Stimulated activated memory B cell treated with anti-CD40 and anti-IgM and Interleukin-4, amounts not matched to agents 10 μg/mL and 1 μg/mL and 100 μg/mL, for 72 hours (primary cell): Measurements from ENCODE around the gene PPRC1.
A peak's percentile ranks its signal among the peaks of the same experiment; 100 is the strongest.

Experiments
- ATAC-seq: fragments of 150-1000 bp; cut with Tn5 transposase; 2 replicates; pipeline ENCODE4 v1.10.0; 2021
- H3K27ac Mint-ChIP-seq: one replicate; pipeline ENCODE4 v1.8.0; 2022; ENCODE audit warnings: mild to moderate bottlenecking, mixed read lengths
- H3K27me3 Mint-ChIP-seq: one replicate; pipeline ENCODE4 v1.8.0; 2022; ENCODE audit warnings: mixed read lengths
- H3K36me3 Mint-ChIP-seq: one replicate; pipeline ENCODE4 v1.8.0; 2022; ENCODE audit warnings: mixed read lengths
- H3K4me1 Mint-ChIP-seq: one replicate; pipeline ENCODE4 v1.8.0; 2022; ENCODE audit warnings: mixed read lengths
- H3K4me3 Mint-ChIP-seq: one replicate; pipeline ENCODE4 v1.8.0; 2022; ENCODE audit warnings: mild to moderate bottlenecking, moderate library complexity, mixed read lengths
- H3K9me3 Mint-ChIP-seq: one replicate; pipeline ENCODE4 v1.8.0; 2022; ENCODE audit warnings: mixed read lengths

Gene PPRC1

GRCh38 chr10:102133373-102134195 is 744 bp downstream of the PPRC1 start:
- peak; percentile 51 for ATAC-seq
- Mint-ChIP-seq H3K27ac (peak overlapping the region; percentile 95), H3K4me3 (peak overlapping the region; percentile 91)

GRCh38 chr10:102134416-102134815 is 1.6 kb downstream of the PPRC1 start:
- peaks cover 38% of the 10 kb centered on the region for H3K4me1 Mint-ChIP-seq
- no peaks in the 10 kb centered on the region for H3K9me3 Mint-ChIP-seq
- peak overlapping the region; percentile 91 for H3K4me3 Mint-ChIP-seq

More at GRCh38 chr10:102133373-102134195, 744 bp downstream of the PPRC1 start:
- H3K36me3 Mint-ChIP-seq: peaks cover 8% of the 10 kb centered on the region
- H3K4me1 Mint-ChIP-seq: peaks cover 33% of the 10 kb centered on the region
- H3K27me3 Mint-ChIP-seq: no peaks in the 10 kb centered on the region
- H3K9me3 Mint-ChIP-seq: no peaks in the 10 kb centered on the region

GRCh38 chr10:102135956-102136526 is 3.2 kb downstream of the PPRC1 start:
- ATAC-seq: no peak
- H3K27me3 Mint-ChIP-seq: no peaks in the 10 kb centered on the region
- H3K4me1 Mint-ChIP-seq: peaks cover 44% of the 10 kb centered on the region
- H3K36me3 Mint-ChIP-seq: peaks cover 32% of the 10 kb centered on the region
- H3K27ac Mint-ChIP-seq: peak overlapping the region; percentile 1
- H3K4me3 Mint-ChIP-seq: no peak overlapping the region
- no peaks in the 10 kb centered on the region for H3K9me3 Mint-ChIP-seq

More at GRCh38 chr10:102134416-102134815, 1.6 kb downstream of the PPRC1 start:
- Mint-ChIP-seq H3K27ac (peak overlapping the region; percentile 95), H3K36me3 (peaks cover 15% of the 10 kb centered on the region), H3K27me3 (no peaks in the 10 kb centered on the region)
- no peak for ATAC-seq

DNA sequence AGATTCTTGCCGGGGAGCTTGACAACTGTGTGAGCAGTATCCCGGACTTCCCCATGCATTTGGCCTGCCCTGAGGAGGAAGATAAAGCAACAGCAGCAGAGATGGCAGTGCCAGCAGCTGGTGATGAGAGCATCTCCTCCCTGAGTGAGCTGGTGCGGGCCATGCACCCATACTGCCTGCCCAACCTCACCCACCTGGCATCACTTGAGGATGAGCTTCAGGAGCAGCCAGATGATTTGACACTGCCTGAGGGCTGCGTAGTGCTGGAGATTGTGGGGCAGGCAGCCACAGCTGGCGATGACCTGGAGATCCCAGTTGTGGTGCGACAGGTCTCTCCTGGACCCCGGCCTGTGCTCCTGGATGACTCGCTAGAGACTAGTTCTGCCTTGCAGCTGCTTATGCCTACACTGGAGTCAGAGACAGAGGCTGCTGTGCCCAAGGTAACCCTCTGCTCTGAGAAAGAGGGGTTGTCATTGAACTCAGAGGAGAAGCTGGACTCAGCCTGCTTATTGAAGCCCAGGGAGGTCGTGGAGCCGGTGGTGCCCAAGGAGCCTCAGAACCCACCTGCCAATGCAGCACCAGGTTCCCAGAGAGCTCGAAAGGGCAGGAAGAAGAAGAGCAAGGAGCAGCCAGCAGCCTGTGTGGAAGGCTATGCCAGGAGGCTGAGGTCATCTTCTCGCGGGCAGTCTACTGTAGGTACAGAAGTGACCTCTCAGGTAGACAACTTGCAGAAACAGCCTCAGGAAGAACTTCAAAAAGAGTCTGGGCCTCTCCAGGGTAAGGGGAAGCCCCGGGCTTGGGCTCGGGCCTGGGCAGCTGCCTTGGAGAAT is 6.7 kb downstream of the PPRC1 start:
- Mint-ChIP-seq H3K27ac (no peak overlapping the region), H3K9me3 (no peaks in the 10 kb centered on the region), H3K4me1 (peaks cover 40% of the 10 kb centered on the region), H3K36me3 (peaks cover 51% of the 10 kb centered on the region), H3K4me3 (no peak overlapping the region), H3K27me3 (no peaks in the 10 kb centered on the region)
- ATAC-seq: no peak

DNA sequence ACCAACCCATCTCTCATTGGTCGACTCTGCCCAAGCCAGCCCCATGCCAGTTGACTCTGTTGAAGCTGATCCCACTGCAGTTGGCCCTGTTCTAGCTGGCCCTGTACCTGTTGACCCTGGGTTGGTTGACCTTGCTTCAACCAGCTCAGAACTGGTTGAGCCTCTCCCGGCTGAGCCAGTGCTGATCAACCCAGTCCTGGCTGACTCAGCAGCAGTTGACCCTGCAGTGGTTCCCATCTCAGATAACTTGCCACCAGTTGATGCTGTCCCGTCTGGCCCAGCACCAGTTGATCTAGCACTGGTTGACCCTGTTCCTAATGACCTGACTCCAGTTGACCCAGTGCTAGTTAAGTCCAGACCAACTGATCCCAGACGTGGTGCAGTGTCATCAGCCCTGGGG is 7.4 kb downstream of the PPRC1 start:
- no peak overlapping the region for H3K27ac Mint-ChIP-seq

GRCh38 chr10:102140913-102141540 is 8.2 kb downstream of the PPRC1 start:
- H3K9me3 Mint-ChIP-seq: no peaks in the 10 kb centered on the region
- no peak for ATAC-seq
- no peaks in the 10 kb centered on the region for H3K27me3 Mint-ChIP-seq
- H3K4me3 Mint-ChIP-seq: no peak overlapping the region
- H3K27ac Mint-ChIP-seq: no peak overlapping the region
- H3K4me1 Mint-ChIP-seq: peaks cover 25% of the 10 kb centered on the region
- H3K36me3 Mint-ChIP-seq: peaks cover 56% of the 10 kb centered on the region

More for the DNA sequence above, 7.4 kb downstream of the PPRC1 start:
- no peak for ATAC-seq
- Mint-ChIP-seq H3K36me3 (peaks cover 51% of the 10 kb centered on the region), H3K4me3 (no peak overlapping the region), H3K9me3 (no peaks in the 10 kb centered on the region), H3K27me3 (no peaks in the 10 kb centered on the region), H3K4me1 (peaks cover 33% of the 10 kb centered on the region)

DNA sequence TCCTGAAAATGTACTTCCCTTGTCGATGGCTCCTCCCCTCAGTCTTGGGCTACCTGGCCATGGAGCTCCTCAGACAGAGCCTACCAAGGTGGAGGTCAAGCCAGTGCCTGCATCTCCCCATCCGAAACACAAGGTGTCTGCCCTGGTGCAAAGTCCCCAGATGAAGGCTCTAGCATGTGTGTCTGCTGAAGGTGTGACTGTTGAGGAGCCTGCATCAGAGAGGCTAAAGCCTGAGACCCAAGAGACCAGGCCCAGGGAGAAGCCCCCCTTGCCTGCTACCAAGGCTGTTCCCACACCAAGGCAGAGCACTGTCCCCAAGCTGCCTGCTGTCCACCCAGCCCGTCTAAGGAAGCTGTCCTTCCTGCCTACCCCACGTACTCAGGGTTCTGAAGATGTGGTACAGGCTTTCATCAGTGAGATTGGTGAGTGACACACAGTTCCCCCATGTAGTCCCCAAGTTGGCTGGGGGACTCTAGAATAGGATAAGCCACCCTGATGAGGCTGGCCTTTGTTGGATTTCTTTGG is 8.8 kb downstream of the PPRC1 start:
- Mint-ChIP-seq H3K27me3 (no peaks in the 10 kb centered on the region), H3K4me3 (no peak overlapping the region), H3K36me3 (peaks cover 60% of the 10 kb centered on the region), H3K4me1 (peaks cover 23% of the 10 kb centered on the region), H3K9me3 (no peaks in the 10 kb centered on the region), H3K27ac (no peak overlapping the region)
- no peak for ATAC-seq

- Mint-ChIP-seq H3K4me3 (no peak overlapping the region), H3K27ac (no peak overlapping the region)
- ATAC-seq: no peak
Measured at GRCh38 chr10:102146971-102147428, 14.2 kb downstream of the PPRC1 start.

DNA sequence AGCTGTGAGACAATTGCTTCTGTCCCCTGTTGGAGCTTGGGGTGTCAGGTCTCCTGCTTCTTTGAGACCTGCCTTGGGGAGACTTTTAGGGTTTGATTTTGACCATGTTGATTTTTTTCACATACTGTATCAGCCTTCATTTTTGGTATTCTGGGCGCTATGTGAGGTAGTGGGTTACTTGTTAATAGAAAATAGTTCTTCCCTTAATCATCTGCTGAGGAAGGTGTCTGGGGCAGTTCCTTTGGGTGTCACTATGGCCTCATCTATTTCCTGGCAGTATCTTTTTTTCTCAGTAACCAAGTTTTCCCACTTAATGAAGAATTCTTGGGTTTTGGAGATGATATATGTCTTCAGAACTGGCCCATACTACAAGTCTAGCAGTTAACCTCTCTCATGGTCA is 14.7 kb downstream of the PPRC1 start:
- Mint-ChIP-seq H3K27me3 (no peaks in the 10 kb centered on the region), H3K9me3 (no peaks in the 10 kb centered on the region), H3K4me1 (peaks cover 27% of the 10 kb centered on the region), H3K27ac (no peak overlapping the region), H3K36me3 (peaks cover 65% of the 10 kb centered on the region), H3K4me3 (no peak overlapping the region)
- ATAC-seq: no peak

More at GRCh38 chr10:102146971-102147428, 14.2 kb downstream of the PPRC1 start:
- Mint-ChIP-seq H3K36me3 (peaks cover 66% of the 10 kb centered on the region), H3K9me3 (no peaks in the 10 kb centered on the region), H3K4me1 (peaks cover 24% of the 10 kb centered on the region), H3K27me3 (no peaks in the 10 kb centered on the region)

DNA sequence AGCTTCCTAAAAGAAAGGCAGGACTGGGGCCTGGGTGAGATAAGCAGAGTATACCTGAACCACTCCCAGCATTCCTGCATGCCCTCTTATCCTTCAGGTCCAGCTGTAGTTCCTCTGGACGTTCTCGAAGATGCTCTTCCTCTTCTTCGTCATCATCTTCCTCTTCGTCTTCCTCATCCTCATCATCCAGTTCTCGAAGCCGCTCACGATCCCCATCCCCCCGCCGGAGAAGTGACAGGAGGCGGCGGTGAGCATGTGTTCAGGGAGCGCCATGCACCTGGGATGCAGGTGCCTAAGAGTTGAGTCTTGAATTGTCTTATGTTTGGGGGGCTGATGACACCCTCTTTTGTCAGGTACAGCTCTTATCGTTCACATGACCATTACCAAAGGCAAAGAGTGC is 15.4 kb downstream of the PPRC1 start:
- no peak for ATAC-seq
- Mint-ChIP-seq H3K36me3 (peaks cover 62% of the 10 kb centered on the region), H3K4me1 (peaks cover 29% of the 10 kb centered on the region), H3K4me3 (no peak overlapping the region), H3K9me3 (no peaks in the 10 kb centered on the region), H3K27me3 (no peaks in the 10 kb centered on the region), H3K27ac (no peak overlapping the region)

DNA sequence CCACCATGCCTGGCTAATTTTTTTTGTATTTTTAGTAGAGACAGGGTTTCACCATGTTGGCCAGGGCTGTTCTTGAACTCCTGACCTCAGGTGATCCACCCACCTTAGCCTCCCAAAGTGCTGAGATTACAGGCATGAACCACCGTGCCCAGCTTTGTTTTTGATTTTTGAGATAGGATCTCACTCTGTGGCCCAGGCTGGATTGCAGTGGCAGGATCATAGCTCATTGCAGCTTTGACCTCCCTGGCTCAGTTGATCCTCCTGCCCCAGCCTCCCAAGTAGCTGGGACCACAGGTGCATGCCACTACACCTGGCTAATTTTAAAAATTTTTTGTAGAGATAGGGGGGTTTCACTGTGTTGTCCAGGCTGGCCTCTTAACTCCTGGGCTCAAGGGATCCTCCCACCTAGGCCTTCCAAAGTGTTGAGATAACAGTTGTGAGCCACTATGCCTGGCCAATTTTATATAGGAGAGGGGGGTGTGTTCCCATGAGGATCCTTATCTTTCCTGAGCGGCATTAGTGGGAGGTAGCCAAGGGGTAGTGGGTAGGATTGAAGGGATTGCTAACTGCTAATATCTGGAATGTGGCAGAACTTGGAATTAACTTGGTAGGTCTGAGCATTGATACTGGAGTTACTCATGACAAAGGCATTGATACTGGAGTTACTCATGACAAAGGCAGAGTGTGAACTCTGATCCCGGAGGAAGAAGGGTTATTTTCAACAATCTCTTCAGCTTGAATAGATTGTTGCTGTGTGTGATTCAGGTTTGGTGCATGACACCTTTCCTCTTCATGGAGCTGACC is 18.3 kb downstream of the PPRC1 start:
- Mint-ChIP-seq H3K9me3 (no peaks in the 10 kb centered on the region), H3K4me3 (peak overlapping the region; percentile 92), H3K27me3 (no peaks in the 10 kb centered on the region), H3K4me1 (peaks cover 54% of the 10 kb centered on the region), H3K36me3 (peaks cover 66% of the 10 kb centered on the region), H3K27ac (peak overlapping the region; percentile 97)
- no peak for ATAC-seq

- Mint-ChIP-seq H3K9me3 (no peaks in the 10 kb centered on the region), H3K27me3 (no peaks in the 10 kb centered on the region), H3K4me3 (peak within 1 kb of the TSS; percentile 92), H3K27ac (peak within 1 kb of the TSS; percentile 97), H3K36me3 (peaks cover 70% of the 10 kb centered on the region), H3K4me1 (peaks cover 56% of the 10 kb centered on the region)
- peak; percentile 99 for ATAC-seq
Measured at GRCh38 chr10:102151774-102152544, 19.1 kb downstream of the PPRC1 start, which contains the start of gene NOLC1. Gene NOLC1 (plus strand): TSS chr10:102152389. CDS start chr10:102152411, 22 bp downstream.

GRCh38 chr10:102152545-102152890 is 19.7 kb downstream of the PPRC1 start:
- Mint-ChIP-seq H3K4me3 (peak overlapping the region; percentile 92), H3K4me1 (peaks cover 56% of the 10 kb centered on the region), H3K9me3 (no peaks in the 10 kb centered on the region), H3K36me3 (peaks cover 70% of the 10 kb centered on the region), H3K27ac (peak overlapping the region; percentile 97), H3K27me3 (no peaks in the 10 kb centered on the region)
- peak; percentile 37 for ATAC-seq
